Left ventricle myocardium superior (tissue), 1 donor: ENCODE data around the gene CBX3. TPM values are rescaled to one million over a fixed set of nuclear protein-coding genes. Genes with fewer than 3 reads are reported as not detected.
"Not testable (repeated sequence)": the region's sequence is repeated elsewhere in the genome, so short reads cannot be mapped to it uniquely, and the experiment has no call there.

ENCODE experiments used
- ATAC-seq: fragments of 200-7000 bp; cut with Tn5 transposase; one replicate; pipeline ENCODE4 v1.9.1; 2020; ENCODE audit warnings: mild to moderate bottlenecking, moderate library complexity
- DNase-seq: peaks from one replicate; pipeline ENCODE4 v3.0.0-alpha.2; 2020
- intact Hi-C: fragments of 100-400 bp; cut with micrococcal nuclease; formaldehyde crosslinking; loops from one replicate; pipeline ENCODE4 v1.11.0; 2022
- total RNA-seq: library from RNA; stranded (reverse); fragmentation: NEBNext Ultra II Directional; extraction: Animal tissue kit (Norgen Biotek cat#: 25700); gene quantifications from one replicate; pipeline ENCODE4 v1.2.1, GENCODE V29; 2021
- donor health status: DM: no; HTN: yes; CAD: no; lungs with severe emphysema.

The CBX3 gene
- total RNA-seq, 1 donor from 2014 or later = 61.3 TPM

DNA sequence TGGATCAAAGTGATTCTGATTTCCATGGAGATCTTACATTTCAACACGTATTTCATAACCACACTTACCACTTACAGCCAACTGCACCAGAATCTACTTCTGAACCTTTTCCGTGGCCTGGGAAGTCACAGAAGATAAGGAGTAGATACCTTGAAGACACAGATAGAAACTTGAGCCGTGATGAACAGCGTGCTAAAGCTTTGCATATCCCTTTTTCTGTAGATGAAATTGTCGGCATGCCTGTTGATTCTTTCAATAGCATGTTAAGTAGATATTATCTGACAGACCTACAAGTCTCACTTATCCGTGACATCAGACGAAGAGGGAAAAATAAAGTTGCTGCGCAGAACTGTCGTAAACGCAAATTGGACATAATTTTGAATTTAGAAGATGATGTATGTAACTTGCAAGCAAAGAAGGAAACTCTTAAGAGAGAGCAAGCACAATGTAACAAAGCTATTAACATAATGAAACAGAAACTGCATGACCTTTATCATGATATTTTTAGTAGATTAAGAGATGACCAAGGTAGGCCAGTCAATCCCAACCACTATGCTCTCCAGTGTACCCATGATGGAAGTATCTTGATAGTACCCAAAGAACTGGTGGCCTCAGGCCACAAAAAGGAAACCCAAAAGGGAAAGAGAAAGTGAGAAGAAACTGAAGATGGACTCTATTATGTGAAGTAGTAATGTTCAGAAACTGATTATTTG lies 16.3 kb upstream of the CBX3 start:
- intact Hi-C loops = no loop called here
- ATAC-seq (no peak), DNase-seq (no peak)

DNA sequence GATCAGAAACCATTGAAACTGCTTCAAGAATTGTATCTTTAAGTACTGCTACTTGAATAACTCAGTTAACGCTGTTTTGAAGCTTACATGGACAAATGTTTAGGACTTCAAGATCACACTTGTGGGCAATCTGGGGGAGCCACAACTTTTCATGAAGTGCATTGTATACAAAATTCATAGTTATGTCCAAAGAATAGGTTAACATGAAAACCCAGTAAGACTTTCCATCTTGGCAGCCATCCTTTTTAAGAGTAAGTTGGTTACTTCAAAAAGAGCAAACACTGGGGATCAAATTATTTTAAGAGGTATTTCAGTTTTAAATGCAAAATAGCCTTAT lies 15.7 kb upstream of the CBX3 start:
- ATAC-seq (no peak), DNase-seq (no peak)
- intact Hi-C loops = no loop called here

DNA sequence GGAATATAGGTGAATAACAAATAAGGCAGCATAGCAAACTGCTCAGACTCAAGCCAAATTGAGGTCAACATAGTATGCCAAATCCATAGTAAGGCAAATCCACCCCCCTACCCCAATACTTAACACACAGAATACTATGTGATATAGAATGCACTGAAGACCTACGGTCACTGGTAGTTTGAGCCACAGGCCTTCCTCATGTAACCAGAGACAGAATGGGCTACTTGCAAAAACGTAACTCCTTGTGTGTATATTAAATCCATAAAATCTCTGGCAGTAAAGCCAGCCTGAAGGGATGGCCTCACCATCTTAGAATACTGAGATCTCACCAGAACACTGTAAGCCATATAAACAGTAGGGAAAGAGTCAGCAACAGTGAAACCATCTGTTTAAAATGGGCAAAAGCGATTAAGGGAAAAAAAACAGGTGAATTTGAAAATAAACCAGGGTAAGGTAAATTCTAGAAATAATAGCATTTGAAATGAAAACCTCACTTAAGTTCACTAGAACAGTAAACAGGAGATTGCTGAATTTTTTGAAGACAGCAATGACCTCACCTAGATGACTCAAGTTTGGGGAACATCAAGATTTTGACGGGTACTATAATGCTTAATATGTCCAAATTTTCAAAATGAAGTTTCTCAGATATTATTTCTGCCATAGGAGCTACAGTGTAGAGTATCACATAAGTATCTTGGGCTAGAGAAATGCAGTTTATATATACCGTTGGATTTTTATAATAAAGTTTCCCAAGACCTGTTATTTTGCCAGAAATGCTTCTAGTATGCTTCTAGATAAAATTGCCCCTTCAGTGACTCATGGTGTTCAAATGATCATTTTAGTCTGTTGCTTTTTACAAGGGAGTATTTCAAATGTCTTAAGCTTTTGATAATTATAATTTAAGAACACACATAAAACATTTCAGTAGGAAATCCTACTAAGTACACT lies 14.9 kb upstream of the CBX3 start:
- no peak for DNase-seq
- intact Hi-C loops = no loop called here
- ATAC-seq = no peak

DNA sequence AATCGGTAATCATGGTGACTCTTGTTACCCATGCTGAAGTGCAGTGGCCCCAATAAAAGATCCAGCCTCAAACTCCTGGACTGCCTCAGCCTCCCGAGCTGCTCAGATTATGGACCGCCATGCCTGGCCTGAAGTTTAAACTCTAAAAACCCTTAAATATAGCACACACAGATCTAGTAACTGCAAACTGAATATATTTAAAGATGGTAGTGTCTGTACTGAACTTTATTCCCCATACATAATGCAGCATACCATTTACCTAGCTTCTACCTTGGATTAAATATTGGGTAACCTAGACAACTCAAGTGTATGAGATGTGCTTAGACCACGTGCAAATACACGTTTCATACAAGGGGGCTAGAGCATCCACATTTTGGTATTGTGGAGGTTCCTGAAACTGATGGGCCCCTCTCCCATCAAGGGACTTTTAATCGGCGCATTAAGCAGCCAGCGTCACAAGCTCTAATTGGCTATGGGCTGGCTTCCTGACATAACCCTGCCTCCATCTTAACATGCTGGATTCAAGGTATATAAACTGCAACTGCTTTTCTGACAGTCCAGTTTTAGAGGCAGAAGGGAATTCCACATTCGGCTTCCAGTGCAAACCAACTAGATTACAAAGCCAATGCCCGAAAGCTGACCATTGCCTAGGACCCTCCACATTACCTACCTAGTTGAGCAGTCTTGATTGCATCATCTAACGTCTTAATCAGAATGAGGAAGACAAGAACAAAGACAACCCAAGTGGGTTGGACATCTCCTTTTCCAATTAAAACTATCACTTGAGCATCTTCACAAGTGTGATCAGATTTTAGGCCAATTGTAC lies 14.0 kb upstream of the CBX3 start:
- ATAC-seq = peak; percentile 3
- intact Hi-C loops = no loop called here
- DNase-seq = no peak

DNA sequence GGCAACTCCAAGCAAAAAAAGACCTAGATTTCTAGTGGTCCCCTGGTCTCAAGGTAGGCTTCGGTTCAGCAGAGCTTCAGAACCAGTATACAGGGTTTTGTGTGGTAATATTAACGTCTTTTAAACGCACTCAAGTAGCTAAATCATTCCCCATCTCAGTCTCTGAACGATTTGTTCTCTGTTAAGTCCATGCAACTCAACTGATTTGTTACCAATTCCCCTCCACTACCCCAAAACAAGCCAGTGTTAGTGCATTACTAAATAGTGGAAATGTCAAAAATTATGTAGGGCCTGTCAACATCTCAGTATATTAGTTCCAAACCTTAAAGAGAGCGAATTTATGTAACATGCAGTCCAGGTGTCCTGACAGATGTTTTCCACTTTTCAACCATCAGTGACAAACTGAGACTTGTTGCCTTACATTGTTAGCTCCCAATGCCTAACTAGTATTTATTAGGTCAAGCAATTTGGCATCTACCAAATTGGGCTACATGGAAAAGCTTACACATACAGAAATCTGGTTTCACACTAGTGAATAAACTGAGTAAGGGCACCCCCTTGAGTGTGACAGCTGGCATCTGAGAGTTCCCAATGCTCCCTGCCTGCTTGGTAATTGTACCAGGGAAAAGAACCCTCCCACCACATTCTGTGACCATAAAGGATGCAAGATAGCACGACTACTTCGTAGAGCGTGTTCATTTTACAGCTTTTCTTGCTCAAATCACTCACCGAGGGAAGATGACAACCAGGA lies 13.2 kb upstream of the CBX3 start:
- DNase-seq (no peak), ATAC-seq (no peak)
- intact Hi-C loops = no loop called here

DNA sequence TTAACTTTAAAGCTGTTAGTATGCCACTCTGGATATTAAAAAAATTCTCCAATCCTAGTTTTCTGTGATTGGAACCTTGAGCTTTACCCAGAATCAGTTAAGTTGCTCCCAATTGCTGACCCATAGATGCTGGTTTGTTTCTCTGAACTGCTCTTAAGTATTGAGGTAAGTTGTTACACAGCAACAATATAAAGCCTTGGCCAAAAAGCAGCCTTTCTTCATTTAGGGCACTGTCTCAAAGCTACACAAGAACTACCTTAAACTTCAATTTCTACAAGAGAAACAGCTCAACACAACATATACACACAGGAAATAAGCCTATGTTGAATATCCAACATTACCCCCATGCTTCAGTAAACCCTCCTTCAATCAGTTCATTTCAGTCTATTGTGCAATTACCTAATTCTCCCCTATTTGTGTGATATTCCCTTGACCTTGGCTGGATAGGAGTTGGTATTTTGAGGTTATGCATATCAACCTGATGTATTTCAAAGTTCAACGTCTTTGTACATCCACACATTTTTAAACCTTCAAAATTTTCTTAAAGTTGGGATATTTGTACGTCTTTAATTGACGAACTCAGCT lies 12.5 kb upstream of the CBX3 start:
- intact Hi-C loops = no loop called here
- no peak for ATAC-seq
- DNase-seq = no peak

DNA sequence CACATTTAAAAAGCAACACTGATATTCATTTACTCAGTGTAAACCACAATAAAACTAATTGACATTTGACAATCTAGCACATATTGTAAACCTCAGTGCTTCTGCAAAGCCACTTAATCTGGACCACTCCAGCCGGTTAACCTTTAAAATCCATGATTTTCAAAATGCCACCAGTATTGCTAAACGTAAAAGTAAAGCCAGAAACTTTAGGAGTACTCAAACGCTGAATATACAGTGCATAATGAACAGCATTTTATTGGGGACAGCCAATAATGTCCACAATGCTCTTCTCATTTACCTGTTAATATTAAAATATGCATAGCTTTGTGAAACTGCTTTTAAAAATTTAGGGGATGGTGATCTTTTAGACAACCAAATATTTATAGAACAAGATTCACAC lies 11.8 kb upstream of the CBX3 start:
- ATAC-seq = no peak
- DNase-seq = no peak
- intact Hi-C loops = no loop called here

DNA sequence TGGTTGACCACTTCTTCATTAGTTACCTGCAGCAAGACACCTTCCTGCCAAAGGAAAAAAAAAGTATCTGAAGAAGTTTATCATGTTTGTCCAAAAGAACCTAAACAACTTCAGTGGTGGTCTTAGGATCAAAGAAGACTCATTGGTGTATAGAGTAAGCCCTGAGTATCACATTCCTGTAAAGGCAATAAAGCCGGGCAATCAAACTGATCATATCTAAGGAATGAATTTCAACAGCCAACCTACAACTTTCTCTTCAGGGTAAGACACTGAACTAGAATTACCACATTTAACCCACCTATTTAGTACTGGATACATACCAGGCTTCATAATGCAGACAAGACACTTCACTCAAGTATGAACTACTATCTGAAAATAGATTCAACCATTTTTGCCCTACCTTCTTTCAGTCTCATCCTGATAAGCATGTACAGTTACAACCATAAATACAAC lies 11.1 kb upstream of the CBX3 start:
- no peak for ATAC-seq
- intact Hi-C loops = no loop called here
- DNase-seq = no peak

DNA sequence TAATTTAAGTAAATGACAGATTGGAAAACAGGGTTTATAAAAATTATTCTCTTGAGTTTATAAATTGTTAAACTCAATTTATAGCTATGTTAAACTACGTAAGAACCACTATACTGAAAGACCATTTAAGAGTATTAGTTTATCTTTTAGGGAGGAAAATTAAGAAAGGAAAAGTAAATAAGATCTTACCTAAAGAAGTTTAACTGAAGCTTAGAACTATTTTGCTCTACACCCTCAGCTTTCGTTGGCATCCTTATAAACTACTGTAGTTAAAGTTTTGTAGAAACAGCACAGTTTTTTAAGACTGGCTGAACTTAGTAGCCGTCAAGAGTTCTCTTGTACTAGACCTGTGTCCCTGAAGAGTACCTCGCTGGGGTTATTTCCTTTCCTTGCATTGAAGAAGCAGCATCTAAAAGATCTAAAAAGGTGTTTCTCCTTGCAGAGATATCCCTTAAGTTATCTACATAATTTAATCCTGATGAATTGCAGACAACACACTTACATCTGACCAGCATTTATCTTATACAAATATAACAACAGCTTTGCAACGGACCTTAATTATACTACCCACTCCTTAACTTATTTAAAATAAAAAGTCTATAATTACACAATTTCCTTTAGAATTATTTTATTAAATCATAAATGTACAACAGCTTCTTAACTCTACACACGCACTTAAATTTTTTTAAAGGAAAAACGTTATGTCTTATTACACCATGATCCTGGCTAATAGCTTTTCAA lies 10.1 kb upstream of the CBX3 start:
- no peak for ATAC-seq

DNA sequence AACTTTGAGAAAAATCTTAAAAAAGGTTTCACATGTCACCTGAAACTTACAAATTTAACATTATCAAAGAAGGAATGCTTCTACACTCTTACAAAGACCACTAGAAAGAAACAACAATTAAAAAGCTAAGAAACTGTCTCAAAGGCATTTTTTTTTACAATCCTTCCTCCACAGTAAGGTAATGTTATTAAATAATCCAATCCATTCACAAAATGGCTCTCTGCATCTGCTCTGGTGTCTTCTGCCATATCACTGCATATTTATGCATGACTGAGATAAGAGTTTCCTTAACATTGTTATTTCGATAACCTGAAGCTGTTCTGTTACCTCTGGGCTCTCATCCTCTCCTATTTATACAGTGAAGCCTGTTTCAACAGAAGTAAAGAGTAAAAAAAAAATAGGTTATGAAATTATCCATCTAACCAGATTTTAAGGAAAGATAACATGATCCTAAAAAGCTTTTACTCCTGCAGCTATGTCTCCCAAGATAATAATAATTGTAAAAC lies 9.5 kb upstream of the CBX3 start:
- ATAC-seq = no peak
- intact Hi-C loops = no loop called here
- DNase-seq = no peak

More for the DNA sequence above, 10.1 kb upstream of the CBX3 start:
- intact Hi-C loops = no loop called here
- DNase-seq = no peak

DNA sequence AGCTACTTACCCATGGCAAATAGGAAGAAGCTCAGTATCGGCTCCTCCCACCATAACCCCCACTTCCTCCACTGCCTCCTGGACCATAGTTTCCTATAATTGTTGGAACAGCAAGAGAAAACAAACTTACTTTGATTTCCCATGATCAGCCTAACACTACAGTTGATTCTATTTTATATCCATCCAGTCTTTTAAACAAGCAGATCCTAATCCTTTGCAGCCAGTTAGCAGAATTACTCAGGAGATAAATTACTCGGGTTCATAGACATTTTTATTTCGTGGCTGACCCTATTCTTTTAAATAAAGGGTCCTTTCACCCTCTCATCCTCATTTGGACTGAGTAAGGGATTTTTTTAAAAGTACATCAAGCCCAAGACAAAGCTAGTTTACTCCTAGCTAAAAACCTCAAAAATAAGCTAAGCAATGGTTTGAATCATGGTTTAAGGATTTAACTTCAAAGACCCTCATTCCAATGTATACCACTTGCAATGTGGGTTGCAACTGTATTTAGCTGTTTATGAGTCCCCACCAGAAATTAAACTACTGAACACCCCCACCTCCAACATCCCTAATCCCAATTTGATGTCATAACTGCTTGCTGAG lies 9.0 kb upstream of the CBX3 start:
- no peak for ATAC-seq
- DNase-seq = no peak
- intact Hi-C loops = no loop called here

DNA sequence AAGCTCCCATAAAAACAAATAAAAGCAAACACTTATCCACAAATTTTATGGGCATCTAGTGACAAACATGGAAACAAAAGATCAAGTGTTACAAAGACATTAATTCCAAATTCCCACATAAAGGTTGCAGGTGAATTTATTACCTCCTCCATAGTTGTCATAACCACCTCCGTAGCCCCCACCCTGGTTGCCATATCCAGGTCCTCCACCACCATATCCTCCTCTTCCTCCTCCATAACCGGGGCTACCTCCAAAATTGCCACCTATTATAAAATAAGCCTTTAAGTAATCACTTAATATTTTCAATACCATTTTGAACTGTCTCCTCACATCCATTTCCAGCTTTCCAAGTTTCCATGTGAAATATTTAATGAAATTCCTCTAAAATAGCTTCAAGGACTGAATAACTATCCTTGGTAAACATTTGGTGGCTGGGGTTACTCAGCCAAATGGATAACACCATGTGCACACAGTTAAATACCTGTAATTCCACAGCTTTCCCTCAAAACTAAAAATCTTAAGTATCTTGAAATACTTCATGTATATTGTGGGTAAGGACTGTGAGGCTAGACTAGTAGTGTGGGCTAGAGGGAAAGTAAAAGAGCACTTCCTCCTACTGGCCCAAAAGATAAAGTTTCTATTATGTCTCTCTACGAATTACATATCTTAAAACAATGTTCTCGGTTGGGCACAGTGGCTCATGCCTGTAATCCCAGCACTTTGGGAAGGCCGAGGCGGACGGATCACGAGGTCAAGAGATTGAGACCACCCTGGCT lies 7.9 kb upstream of the CBX3 start:
- ATAC-seq = no peak
- intact Hi-C loops = no loop called here
- no peak for DNase-seq

DNA sequence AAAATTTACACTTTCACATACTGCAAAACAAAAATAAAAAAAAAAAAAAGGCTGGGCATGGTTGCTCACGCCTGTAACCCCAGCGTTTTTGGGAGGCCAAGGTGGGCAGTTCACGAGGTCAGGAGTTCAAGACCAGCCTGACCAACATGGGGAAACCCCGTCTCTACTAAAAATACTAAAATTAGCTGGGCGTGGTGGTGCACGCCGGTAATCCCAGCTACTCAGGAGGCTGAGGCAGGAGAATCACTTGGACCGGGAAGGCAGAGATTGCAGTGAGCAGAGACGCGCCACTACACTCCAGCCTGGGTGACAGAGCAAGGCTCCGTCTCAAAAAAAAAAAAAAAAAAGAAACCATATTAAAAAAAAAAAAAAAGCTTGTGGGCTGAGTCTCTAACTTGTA lies 6.8 kb upstream of the CBX3 start:
- intact Hi-C loops, ATAC-seq, DNase-seq: not testable (repeated sequence)

DNA sequence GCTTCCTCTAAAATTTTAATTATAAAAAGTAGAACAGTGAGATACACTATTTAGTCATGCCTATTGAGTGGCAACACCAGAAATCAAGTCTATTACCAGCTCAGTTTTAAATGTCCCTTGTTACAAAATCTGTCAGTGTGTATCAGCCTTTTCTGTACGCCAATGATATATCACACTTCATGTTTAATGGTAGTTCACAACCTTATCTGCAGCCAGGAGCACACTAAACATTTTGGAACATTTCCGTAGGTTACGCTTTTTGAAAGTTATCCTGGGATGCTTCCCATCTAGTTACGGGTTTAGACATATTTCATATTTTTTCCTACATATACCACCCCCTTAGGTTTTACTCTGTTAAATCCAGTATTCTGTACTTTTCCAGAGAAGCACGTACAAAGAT lies 6.4 kb upstream of the CBX3 start:
- ATAC-seq (no peak), DNase-seq (no peak)
- intact Hi-C loops = no loop called here

DNA sequence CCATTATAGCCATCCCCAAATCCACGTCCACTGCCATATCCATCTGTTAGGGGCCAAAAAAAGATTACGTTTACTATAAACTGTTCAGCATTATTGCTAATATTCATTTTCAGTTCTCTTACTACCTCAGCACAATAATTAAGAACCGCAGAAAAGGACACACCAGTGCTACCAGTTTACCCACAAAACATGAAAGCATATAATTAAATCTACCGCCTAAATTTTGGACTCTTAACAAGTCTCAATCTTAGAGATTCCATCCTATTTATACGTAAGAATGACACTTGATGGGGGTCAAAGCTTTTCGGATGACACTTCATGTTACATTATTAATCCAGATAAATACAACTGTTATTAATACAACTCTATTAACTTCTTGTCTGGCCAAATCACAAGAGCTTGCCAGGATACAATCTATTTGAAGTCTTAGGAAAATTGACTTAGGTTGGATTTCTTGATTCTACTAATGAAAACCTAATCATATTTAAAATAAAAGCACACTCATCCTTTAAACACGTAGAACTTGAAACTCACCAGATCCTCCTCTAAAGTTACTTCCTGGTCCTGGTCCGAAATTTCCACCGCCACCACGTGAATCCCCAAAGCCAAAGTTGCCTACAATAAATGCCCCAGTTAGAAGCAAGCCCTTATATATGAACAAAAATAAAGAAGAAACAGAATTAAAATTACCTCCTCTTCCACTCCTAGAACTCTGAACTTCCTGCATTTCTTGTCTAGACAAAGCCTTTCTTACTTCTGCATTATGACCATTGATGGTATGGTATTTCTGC lies 5.5 kb upstream of the CBX3 start:
- ATAC-seq (no peak), DNase-seq (no peak)
- intact Hi-C loops = no loop called here
